HepG2 (cell line): ENCODE measurements around the gene MBTD1.

Experiments used
- ZFP1 ChIP-seq: IDR thresholded peaks from 2 replicates; pipeline ENCODE4 v1.6.1; 2016
- ZNF253 ChIP-seq: sonication (generic); formaldehyde crosslinking; IDR thresholded peaks from 2 replicates; pipeline ENCODE4 v1.8.0; 2022; ENCODE audit warnings: mild to moderate bottlenecking, missing genetic modification reagents, borderline replicate concordance
- TF ChIP-seq, protein P1 (sequence below): sonication (generic); formaldehyde crosslinking; IDR thresholded peaks from 2 replicates; pipeline ENCODE4 v1.5.0; 2020; ENCODE audit warnings: mild to moderate bottlenecking, missing genetic modification reagents, moderate library complexity

DNA sequence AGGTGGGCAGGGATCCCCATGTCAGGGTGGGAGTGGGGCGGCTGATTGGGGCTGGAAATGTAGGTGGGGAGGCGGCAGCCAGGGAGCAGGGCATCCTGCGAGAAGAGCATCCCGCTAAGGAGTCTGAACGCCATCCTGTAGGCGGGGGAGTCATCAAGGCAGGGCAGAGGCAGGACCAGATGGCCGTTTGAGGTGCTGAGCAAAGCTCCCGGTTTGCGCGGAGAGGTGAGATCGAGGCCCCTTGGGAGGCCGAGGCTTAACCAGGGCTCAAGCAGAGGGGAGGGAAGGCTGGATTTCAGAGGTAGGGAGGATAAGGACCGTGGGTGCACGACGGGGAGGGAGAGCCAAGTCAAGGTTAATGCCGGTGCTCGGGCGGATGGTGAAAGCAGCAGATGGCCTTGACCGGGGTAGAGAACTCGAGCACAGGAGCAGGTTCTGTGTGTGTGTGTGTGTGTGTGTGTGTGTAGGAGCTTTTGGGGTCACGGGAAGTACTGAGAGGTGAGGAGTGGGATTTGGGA is 94.1 kb downstream of the MBTD1 start:
- TF ChIP-seq, protein P1, sequence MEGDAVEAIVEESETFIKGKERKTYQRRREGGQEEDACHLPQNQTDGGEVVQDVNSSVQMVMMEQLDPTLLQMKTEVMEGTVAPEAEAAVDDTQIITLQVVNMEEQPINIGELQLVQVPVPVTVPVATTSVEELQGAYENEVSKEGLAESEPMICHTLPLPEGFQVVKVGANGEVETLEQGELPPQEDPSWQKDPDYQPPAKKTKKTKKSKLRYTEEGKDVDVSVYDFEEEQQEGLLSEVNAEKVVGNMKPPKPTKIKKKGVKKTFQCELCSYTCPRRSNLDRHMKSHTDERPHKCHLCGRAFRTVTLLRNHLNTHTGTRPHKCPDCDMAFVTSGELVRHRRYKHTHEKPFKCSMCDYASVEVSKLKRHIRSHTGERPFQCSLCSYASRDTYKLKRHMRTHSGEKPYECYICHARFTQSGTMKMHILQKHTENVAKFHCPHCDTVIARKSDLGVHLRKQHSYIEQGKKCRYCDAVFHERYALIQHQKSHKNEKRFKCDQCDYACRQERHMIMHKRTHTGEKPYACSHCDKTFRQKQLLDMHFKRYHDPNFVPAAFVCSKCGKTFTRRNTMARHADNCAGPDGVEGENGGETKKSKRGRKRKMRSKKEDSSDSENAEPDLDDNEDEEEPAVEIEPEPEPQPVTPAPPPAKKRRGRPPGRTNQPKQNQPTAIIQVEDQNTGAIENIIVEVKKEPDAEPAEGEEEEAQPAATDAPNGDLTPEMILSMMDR (CRISPR knock-in tag): no peak
- TF ChIP-seq ZNF253 (CRISPR knock-in tag): no peak
- TF ChIP-seq ZFP1 (CRISPR knock-in tag): no peak
